ENCODE data around the gene MVK.
"Not testable (repeated sequence)": the region's sequence is repeated elsewhere in the genome, so short reads cannot be mapped to it uniquely, and the experiment has no call there.

The MVK gene

GRCh38 chr12:109591041-109591440 is 17.4 kb downstream of the MVK start:
- DNase-seq: no peak

GRCh38 chr12:109592195-109592904 is 18.8 kb downstream of the MVK start:
- DNase-seq: no peak

GRCh38 chr12:109592905-109593272 is 19.3 kb downstream of the MVK start:
- no peak for DNase-seq

- DNase-seq: no peak
Observed at GRCh38 chr12:109594556-109595317, 21.1 kb downstream of the MVK start.

GRCh38 chr12:109595321-109595902 is 21.8 kb downstream of the MVK start:
- DNase-seq: no peak

- DNase-seq: no peak
Observed at GRCh38 chr12:109596418-109597244, 23.0 kb downstream of the MVK start.

GRCh38 chr12:109597414-109597794 is 23.8 kb downstream of the MVK start:
- no peak for DNase-seq

- peak; percentile 78 for DNase-seq
Observed at GRCh38 chr12:109597795-109598427, 24.3 kb downstream of the MVK start.

GRCh38 chr12:109598428-109598854 is 24.8 kb downstream of the MVK start:
- DNase-seq: no peak

- DNase-seq: no peak
Observed at GRCh38 chr12:109599087-109599486, 25.5 kb downstream of the MVK start.

- no peak for DNase-seq
Observed at GRCh38 chr12:109600481-109600880, 26.9 kb downstream of the MVK start.

- no peak for DNase-seq
Observed at GRCh38 chr12:109600995-109601394, 27.4 kb downstream of the MVK start.

- DNase-seq: no peak
Observed at GRCh38 chr12:109601557-109601956, 28.0 kb downstream of the MVK start.

- DNase-seq: not testable (repeated sequence)
Observed at GRCh38 chr12:109602132-109602531, 28.5 kb downstream of the MVK start.

- DNase-seq: no peak
Observed at GRCh38 chr12:109604132-109604585, 30.6 kb downstream of the MVK start.

GRCh38 chr12:109605016-109605415 is 31.4 kb downstream of the MVK start:
- no peak for DNase-seq

GRCh38 chr12:109605599-109606228 is 32.1 kb downstream of the MVK start:
- DNase-seq: no peak

GRCh38 chr12:109606320-109607028 is 32.9 kb downstream of the MVK start:
- DNase-seq: peak; percentile 5

- no peak for DNase-seq
Observed at GRCh38 chr12:109607618-109608017, 34.0 kb downstream of the MVK start.

- DNase-seq: no peak
Observed at GRCh38 chr12:109608270-109608669, 34.7 kb downstream of the MVK start.

- no peak for DNase-seq
Observed at GRCh38 chr12:109608793-109609192, 35.2 kb downstream of the MVK start.

All from fibroblast of skin of abdomen (primary cell).